EH (cell line): ENCODE measurements around the gene PRAMEF20.
"Not testable (repeated sequence)": the region's sequence is repeated elsewhere in the genome, so short reads cannot be mapped to it uniquely, and the experiment has no call there.

ENCODE experiments used
- DNase-seq: peaks from one replicate; pipeline ENCODE4 v3.0.0-alpha.2; 2015; ENCODE audit warnings: low read depth

The PRAMEF20 gene

DNA sequence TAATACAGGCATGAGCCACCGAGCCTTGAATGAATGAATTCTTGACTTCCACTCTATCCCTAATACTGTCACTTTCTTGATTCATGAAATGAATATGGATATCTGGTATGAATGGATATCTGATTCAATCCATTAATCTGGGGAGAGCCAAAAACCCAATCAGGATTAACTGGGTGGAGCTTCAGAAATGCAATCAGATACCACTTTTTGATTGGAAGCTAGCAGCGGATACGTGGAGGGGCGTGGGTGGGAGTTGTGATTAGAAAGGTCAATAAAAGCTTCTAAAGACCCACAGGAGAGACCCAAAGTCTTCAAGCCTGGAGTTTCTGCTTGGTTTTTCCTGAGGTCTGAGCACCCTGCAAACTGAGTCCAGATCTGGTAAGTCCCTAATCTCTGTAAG, at the start of gene PRAMEF20:
PRAMEF20 (plus strand) TSS at position 301 of the 400 bp plus-strand sequence. CDS start 5,905 bp downstream, outside the sequence.
- not testable (repeated sequence) for DNase-seq

- not testable (repeated sequence) for DNase-seq
Observed at GRCh38 chr1:13362364-13362763, 47.9 kb upstream of the PRAMEF20 start.

- not testable (repeated sequence) for DNase-seq
Observed at GRCh38 chr1:13364928-13365327, 45.3 kb upstream of the PRAMEF20 start.

- not testable (repeated sequence) for DNase-seq
Observed at GRCh38 chr1:13366536-13366935, 43.7 kb upstream of the PRAMEF20 start.

DNA sequence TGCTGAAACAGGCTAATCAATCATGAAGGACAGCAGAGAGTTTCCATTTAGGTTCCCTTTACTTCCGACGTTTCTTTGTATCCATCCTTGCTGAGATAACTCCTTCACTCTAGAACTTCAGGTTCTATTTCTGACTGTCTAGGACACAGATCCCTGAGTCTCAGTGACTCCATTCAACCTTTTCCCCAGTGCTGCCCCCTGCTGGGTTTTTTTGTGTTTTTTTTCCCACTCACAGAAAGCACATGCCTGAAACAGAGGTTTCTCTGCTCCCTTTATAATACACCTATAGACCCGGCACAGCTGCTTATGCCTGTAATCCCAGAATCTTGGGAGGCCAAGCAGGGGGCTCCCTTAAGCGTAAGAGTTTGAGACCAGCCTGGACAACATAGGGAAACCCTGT, 41.7 kb upstream of the PRAMEF20 start:
- DNase-seq, result not testable (repeated sequence)

DNA sequence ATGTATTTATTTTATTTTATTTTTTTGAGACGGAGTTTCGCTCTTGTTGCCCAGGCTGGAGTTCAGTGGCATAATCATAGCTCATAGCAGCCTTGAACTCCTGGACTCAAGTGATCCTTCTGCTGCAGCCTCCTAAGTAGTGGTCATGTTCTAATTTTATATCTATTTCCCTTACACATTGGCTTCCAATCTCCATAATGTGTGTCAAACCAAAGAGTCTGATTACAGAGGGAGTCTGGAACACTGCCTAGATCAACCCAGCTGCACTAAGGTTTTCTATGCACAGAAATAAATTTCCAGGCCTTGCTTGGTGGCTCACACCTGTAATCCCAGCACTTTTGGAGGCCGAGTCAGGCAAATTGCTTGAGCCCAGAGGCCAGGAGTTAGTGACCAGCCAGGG, 31.3 kb upstream of the PRAMEF20 start:
- DNase-seq, result not testable (repeated sequence)

DNA sequence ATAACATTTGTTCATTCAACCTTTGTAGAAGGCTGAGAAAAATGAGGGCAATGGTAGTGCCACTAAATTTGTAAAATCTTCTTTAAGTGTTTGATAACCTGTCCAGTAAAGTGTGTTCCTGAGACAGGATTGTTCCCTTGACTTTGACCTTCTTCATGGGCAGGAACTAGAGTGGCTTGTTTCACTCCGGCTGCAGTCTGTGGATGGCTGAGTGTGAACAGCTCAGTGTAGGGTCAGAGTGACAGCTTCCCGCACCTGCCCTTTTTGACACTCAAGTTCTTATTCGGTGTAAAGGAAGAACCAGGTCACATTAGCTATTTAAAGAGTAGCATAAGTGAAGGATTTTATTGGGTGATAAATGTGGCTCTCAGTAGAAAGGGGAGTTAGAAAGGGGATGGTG, 29.9 kb upstream of the PRAMEF20 start:
- not testable (repeated sequence) for DNase-seq

DNA sequence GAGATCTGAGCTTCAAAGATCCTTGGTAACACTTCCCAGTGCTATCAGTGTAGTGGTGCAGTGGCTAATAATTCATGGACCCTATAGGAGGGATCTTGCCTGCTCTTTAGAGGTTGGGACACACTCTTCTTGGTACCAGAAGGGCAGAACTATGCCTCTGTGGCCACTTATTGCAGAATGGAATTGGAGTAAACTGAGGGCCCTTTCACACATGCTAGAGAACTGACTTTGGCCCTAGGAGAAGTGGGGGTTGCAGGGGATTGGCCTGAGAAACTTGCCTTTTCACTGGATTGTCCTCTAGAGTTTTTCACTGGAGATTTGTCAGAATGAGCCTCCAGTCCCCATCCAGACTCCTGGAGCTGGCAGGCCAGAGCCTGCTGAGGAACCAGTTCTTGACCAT, 20.9 kb upstream of the PRAMEF20 start, which contains the start of gene PRAMEF17:
PRAMEF17 (plus strand) TSS at position 301 of the 400 bp plus-strand sequence; CDS start at position 327, 26 bp downstream.
- not testable (repeated sequence) for DNase-seq

GRCh38 chr1:13393004-13393403, 17.2 kb upstream of the PRAMEF20 start:
- not testable (repeated sequence) for DNase-seq

DNA sequence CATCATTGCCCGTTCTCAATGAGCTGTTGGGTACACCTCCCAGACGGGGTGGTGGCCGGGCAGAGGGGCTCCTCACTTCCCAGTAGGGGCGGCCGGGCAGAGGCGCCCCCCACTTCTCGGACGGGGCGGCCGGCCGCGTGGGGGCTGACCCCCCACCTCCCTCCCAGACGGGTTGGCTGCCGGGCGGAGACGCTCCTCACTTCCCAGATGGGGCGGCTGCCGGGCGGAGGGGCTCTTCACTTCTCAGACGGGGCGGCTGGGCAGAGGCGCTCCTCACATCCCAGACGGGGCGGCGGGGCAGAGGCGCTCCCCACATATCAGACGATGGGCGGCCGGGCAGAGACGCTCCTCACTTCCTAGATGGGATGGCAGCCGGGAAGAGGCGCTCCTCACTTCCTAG, 15.5 kb upstream of the PRAMEF20 start:
- DNase-seq, result not testable (repeated sequence)

- not testable (repeated sequence) for DNase-seq
Observed at GRCh38 chr1:13395311-13395710, 14.9 kb upstream of the PRAMEF20 start.

DNA sequence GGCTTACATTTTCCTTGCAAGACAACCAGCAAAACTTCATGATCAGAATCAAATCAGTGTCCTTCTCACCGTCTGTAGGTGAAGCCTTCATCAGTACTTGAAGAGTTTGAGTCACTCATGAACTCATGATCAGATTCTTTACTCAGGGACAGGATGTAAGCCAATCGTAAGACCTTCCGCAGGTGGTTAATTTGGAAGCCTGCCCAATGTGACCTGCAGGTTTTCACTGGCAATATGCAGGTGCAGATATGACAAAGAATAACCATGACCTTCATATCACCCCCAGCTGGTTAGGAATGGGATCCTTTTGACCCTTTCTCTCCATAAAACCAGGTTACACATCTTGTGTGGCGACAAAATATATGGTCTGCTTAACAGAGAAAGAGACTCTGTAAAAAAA, 2.4 kb upstream of the PRAMEF20 start:
- no peak for DNase-seq

GRCh38 chr1:13430495-13430894, 20.2 kb downstream of the PRAMEF20 start:
- DNase-seq, result no peak

GRCh38 chr1:13432251-13432650, 22.0 kb downstream of the PRAMEF20 start:
- DNase-seq, result no peak

- DNase-seq, result not testable (repeated sequence)
Observed at GRCh38 chr1:13433694-13434358, 23.6 kb downstream of the PRAMEF20 start.

GRCh38 chr1:13435458-13435857, 25.2 kb downstream of the PRAMEF20 start:
- DNase-seq, result no peak

- not testable (repeated sequence) for DNase-seq
Observed at GRCh38 chr1:13439104-13439783, 29.0 kb downstream of the PRAMEF20 start.

GRCh38 chr1:13443335-13443979, 33.2 kb downstream of the PRAMEF20 start:
- no peak for DNase-seq

- DNase-seq, result no peak
Observed at GRCh38 chr1:13450204-13450603, 40.0 kb downstream of the PRAMEF20 start.

DNA sequence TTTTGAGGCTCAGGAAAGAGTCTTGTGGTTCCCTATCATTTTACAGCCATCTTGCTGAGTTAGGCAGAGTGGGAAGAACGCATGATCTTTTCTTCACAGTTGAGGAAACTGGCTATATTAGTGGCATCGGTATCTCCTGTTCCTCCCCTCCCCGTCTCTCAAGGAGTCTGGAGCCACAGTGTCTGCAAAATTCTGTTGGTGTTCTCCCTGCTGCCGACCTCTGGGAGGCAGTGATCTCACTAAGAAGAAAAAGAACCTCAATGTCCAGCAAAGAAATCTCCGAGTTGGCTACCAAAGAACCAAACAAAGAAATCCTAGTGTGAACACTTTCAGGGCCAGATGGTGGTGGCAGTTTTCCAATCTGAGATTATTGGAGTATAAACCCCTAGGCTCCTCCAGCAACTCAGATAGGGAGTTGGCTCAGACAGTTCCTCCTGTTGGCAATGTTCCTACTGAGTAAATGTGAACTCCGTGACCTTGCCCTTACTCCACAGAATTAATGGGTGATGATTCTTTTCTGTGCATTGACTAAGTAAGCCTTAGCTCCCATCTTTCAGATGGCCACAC, 41.2 kb downstream of the PRAMEF20 start:
- no peak for DNase-seq

DNA sequence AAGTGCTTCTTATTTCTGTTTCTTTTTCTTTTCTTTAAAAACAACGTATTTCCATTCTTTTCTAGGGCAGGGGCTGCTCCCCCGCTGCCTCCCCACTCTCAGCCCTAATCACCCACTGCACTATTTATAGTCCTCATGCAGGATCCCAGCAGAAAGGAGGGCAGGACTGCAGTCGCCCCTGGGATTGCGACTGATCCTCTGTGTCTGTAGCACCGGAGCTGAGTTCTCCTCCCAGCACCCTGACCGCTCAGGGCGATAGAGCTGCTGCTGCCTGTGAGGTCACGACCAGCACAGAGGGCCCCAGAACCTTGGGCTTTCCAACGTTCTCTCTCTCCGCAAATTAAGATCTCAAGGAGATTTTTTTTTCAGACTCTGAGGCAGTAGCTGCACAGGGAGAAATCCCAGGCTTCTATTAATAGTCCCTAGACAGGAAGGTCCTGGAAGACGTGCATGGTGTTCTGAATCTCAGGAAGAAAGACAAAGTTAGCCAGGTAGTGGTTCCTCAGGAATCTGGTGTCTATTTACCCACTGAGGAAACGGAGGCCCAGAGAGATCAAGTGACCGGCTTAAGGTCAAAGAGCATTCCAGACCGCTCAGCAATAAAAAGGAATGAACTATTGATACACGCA, 46.8 kb downstream of the PRAMEF20 start:
- no peak for DNase-seq

DNA sequence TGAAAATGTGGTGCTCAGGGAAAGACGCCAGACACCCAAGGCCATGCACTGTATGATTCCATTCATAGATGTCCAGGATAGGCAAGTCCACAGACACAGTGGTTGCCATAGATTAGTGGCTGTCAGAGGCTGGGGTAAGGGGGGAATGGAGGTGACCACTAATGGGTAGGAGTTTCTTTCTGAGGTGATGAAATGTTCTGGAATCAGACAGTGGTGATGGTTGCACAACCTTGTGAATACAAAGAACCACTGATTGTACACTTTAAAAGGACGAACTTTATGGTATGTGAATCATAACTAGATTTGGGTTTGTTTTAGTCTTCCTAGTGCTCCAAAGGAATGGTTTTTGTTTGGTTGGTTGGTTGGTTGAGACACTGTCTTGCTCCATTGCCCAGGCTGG, 51.7 kb downstream of the PRAMEF20 start:
- no peak for DNase-seq
